Neural progenitor cell (in vitro differentiated cells): Measurements from ENCODE around the gene SERPINB6. TPM values are rescaled to one million over a fixed set of nuclear protein-coding genes. Genes with fewer than 3 reads are reported as not detected.
"Not testable (repeated sequence)": the region's sequence is repeated elsewhere in the genome, so short reads cannot be mapped to it uniquely, and the experiment has no call there.

ENCODE experiments used
- DNase-seq: peaks from one replicate; pipeline ENCODE4 v3.0.0-alpha.2; 2016; ENCODE audit warnings: low spot score
- H2AFZ ChIP-seq: fragments of 200-600 bp; sonication (generic); replicated peaks from 2 replicates; pipeline ENCODE4 v1.6.1; 2016; ENCODE audit warnings: antibody characterized with exemption
- H3F3A ChIP-seq: fragments of 200-600 bp; sonication (generic); 2 replicates; pipeline ENCODE4 v1.6.1; 2016; ENCODE audit warnings: antibody characterized with exemption, low read depth
- H3K27ac ChIP-seq: fragments of 200-600 bp; sonication (generic); 2 replicates; pipeline ENCODE4 v1.5.1; 2016; ENCODE audit warnings: mild to moderate bottlenecking
- H3K27me3 ChIP-seq: fragments of 200-600 bp; sonication (generic); 2 replicates; pipeline ENCODE4 v1.6.1; 2016; ENCODE audit warnings: mild to moderate bottlenecking, moderate library complexity
- H3K36me3 ChIP-seq: fragments of 200-600 bp; sonication (generic); 2 replicates; pipeline ENCODE4 v1.5.1; 2016
- H3K4me1 ChIP-seq: fragments of 200-600 bp; sonication (generic); 2 replicates; pipeline ENCODE4 v1.6.1; 2016; ENCODE audit warnings: mixed run types
- H3K4me2 ChIP-seq: fragments of 200-600 bp; sonication (generic); 2 replicates; pipeline ENCODE4 v1.6.1; 2016
- H3K4me3 ChIP-seq: fragments of 200-600 bp; sonication (generic); 2 replicates; pipeline ENCODE4 v1.5.1; 2016
- H3K79me2 ChIP-seq: fragments of 200-600 bp; sonication (generic); 2 replicates; pipeline ENCODE4 v1.6.1; 2016; ENCODE audit warnings: low read depth
- H3K9ac ChIP-seq: fragments of 200-600 bp; sonication (generic); 2 replicates; pipeline ENCODE4 v1.6.1; 2016
- H3K9me3 ChIP-seq: fragments of 200-600 bp; sonication (generic); 2 replicates; pipeline ENCODE4 v1.5.1; 2016; ENCODE audit warnings: low read depth
- H4K20me1 ChIP-seq: fragments of 200-600 bp; sonication (generic); 2 replicates; pipeline ENCODE4 v1.6.1; 2016; ENCODE audit warnings: low read depth
- H3K27ac Mint-ChIP-seq: 3 replicates; pipeline ENCODE4 v1.8.0; 2021; ENCODE audit warnings: mixed read lengths
- H3K27me3 Mint-ChIP-seq: 2 replicates; pipeline ENCODE4 v1.8.0; 2022; ENCODE audit warnings: low read depth, mild to moderate bottlenecking, inconsistent platforms, moderate library complexity, mixed read lengths; ENCODE audit not compliant: insufficient read depth
- H3K36me3 Mint-ChIP-seq: 3 replicates; pipeline ENCODE4 v1.8.0; 2021; ENCODE audit warnings: mixed read lengths
- H3K4me1 Mint-ChIP-seq: 3 replicates; pipeline ENCODE4 v1.8.0; 2021; ENCODE audit warnings: mixed read lengths
- H3K4me3 Mint-ChIP-seq: 3 replicates; pipeline ENCODE4 v1.8.0; 2021; ENCODE audit warnings: mild to moderate bottlenecking, moderate library complexity, mixed read lengths
- H3K9me3 Mint-ChIP-seq: 3 replicates; pipeline ENCODE4 v1.8.0; 2020; ENCODE audit warnings: mixed read lengths
- EZH2 ChIP-seq: fragments of 200-600 bp; sonication (generic); IDR thresholded peaks from 2 replicates; pipeline ENCODE4 v1.6.1; 2017; ENCODE audit warnings: antibody characterized with exemption, mild to moderate bottlenecking, moderate library complexity
- EZH2phosphoT487 ChIP-seq: fragments of 200-600 bp; sonication (generic); IDR thresholded peaks from 2 replicates; pipeline ENCODE4 v1.6.1; 2017; ENCODE audit warnings: antibody characterized with exemption
- total RNA-seq: library from RNA; depleted of rRNA; stranded (reverse); fragments of >200 nt; gene quantifications from 2 replicates; pipeline ENCODE4 v1.2.3, GENCODE V29; 2015; ENCODE audit warnings: low replicate concordance
- TF ChIP-seq, protein P1 (sequence below): fragments of 200-600 bp; sonication (generic); IDR thresholded peaks from 2 replicates; pipeline ENCODE4 v1.5.1; 2017; ENCODE audit warnings: antibody characterized with exemption, mild to moderate bottlenecking

The SERPINB6 gene
- total RNA-seq, 1 donor from 2014 or later = 13.3 TPM

DNA sequence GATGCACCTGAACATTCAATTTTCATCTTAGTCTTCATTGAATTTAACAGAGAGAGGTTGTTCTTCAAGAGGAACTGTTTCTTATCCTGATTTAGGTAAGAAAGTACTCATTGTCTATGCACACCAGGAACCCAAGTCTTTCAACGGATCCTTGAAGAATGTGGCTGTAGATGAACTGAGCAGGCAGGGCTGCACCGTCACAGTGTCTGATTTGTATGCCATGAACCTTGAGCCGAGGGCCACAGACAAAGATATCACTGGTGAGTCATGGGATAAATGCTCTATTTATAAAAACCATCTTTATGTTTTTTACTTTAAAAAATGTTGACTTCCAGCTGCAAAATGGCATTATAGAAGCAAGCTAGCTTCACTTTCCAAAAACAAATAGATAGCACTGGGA, 38.6 kb upstream of the SERPINB6 start:
- Mint-ChIP-seq H3K27me3 (no peaks in the 10 kb centered on the region), H3K27ac (no peak overlapping the region), H3K4me3 (no peak overlapping the region), H3K36me3 (peaks cover 79% of the 10 kb centered on the region), H3K4me1 (peaks cover 17% of the 10 kb centered on the region), H3K9me3 (peaks cover 37% of the 10 kb centered on the region)
- Histone ChIP-seq H2AFZ (no peak overlapping the region), H3K4me3 (no peak overlapping the region), H3K27ac (no peak overlapping the region), H3F3A (peaks cover 10% of the 10 kb centered on the region), H3K36me3 (peaks cover 12% of the 10 kb centered on the region), H3K9me3 (peaks cover 7% of the 10 kb centered on the region), H3K4me2 (no peak overlapping the region), H3K9ac (no peak overlapping the region), H3K27me3 (no peaks in the 10 kb centered on the region), H3K79me2 (no peaks in the 10 kb centered on the region), H4K20me1 (no peaks in the 10 kb centered on the region), H3K4me1 (peaks cover 14% of the 10 kb centered on the region)
- DNase-seq = no peak
- TF ChIP-seq, protein P1, sequence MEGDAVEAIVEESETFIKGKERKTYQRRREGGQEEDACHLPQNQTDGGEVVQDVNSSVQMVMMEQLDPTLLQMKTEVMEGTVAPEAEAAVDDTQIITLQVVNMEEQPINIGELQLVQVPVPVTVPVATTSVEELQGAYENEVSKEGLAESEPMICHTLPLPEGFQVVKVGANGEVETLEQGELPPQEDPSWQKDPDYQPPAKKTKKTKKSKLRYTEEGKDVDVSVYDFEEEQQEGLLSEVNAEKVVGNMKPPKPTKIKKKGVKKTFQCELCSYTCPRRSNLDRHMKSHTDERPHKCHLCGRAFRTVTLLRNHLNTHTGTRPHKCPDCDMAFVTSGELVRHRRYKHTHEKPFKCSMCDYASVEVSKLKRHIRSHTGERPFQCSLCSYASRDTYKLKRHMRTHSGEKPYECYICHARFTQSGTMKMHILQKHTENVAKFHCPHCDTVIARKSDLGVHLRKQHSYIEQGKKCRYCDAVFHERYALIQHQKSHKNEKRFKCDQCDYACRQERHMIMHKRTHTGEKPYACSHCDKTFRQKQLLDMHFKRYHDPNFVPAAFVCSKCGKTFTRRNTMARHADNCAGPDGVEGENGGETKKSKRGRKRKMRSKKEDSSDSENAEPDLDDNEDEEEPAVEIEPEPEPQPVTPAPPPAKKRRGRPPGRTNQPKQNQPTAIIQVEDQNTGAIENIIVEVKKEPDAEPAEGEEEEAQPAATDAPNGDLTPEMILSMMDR = no peak
- no peak for TF ChIP-seq EZH2phosphoT487
- no peak for TF ChIP-seq EZH2

DNA sequence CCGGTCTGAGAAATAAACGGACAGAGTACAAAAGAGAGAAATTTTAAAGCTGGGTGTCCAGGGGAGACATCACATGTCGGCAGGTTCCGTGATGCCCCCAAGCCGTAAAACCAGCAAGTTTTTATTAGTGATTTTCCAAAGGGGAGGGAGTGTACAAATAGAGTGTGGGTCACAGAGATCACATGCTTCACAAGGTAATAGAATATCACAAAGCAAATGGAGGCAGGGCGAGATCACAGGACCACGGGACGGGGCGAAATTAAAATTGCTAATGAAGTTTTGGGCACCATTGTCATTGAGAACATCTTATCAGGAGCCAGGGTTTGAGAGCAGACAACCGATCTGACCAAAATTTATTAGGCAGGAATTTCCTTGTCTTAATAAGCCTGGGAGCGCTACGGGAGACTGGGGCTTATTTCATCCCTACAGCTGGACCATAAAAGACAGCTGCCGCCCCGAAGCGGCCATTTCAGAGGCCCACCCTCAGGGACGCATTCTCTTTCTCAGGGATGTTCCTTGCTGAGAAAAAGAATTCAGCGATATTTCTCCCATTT, 37.4 kb upstream of the SERPINB6 start:
- H3K36me3 Mint-ChIP-seq = peaks cover 79% of the 10 kb centered on the region
- H3K4me3 Mint-ChIP-seq, H3K9me3 ChIP-seq, H4K20me1 ChIP-seq, H3K4me3 ChIP-seq, H3K27me3 ChIP-seq, DNase-seq, H3K9ac ChIP-seq, H3K27ac Mint-ChIP-seq, H3K79me2 ChIP-seq, H3K4me2 ChIP-seq, H2AFZ ChIP-seq, H3K27ac ChIP-seq, H3K27me3 Mint-ChIP-seq: not testable (repeated sequence)
- Histone ChIP-seq H3F3A (peaks cover 10% of the 10 kb centered on the region), H3K36me3 (peaks cover 12% of the 10 kb centered on the region), H3K4me1 (peaks cover 14% of the 10 kb centered on the region)
- peaks cover 17% of the 10 kb centered on the region for H3K4me1 Mint-ChIP-seq
- H3K9me3 Mint-ChIP-seq = peaks cover 37% of the 10 kb centered on the region

DNA sequence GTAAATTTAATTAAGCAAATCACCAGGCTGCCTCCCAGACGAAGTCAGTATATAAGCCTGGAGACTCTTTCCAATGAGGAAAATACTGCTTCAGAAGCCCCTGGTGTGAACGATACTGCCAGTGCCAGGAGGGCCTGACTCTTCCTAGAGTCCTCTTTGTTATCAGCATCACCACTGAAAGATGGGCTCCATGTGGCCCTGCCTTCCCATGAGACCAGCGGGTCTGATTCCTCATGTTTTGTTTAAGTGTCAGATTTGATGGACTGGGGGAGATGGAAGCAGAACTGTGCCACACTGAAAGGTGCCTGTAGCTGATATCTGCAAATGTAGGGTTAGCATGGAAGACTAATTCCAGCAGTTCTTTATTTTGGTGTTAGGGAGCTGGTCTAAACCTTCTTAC, 36.2 kb upstream of the SERPINB6 start:
- peaks cover 10% of the 10 kb centered on the region for H3K36me3 ChIP-seq
- Mint-ChIP-seq H3K27ac (no peak overlapping the region), H3K27me3 (peaks cover 2% of the 10 kb centered on the region), H3K4me3 (no peak overlapping the region), H3K4me1 (peaks cover 23% of the 10 kb centered on the region), H3K9me3 (peaks cover 32% of the 10 kb centered on the region), H3K36me3 (peaks cover 72% of the 10 kb centered on the region)
- DNase-seq = no peak
- peaks cover 14% of the 10 kb centered on the region for H3K4me1 ChIP-seq
- no peak overlapping the region for H3K9ac ChIP-seq
- H3F3A ChIP-seq = peaks cover 10% of the 10 kb centered on the region
- no peak overlapping the region for H2AFZ ChIP-seq
- peaks cover 7% of the 10 kb centered on the region for H3K9me3 ChIP-seq
- no peaks in the 10 kb centered on the region for H3K79me2 ChIP-seq
- TF ChIP-seq EZH2 = no peak
- H3K4me2 ChIP-seq = no peak overlapping the region
- H3K4me3 ChIP-seq = no peak overlapping the region
- H3K27ac ChIP-seq = no peak overlapping the region
- H4K20me1 ChIP-seq = no peaks in the 10 kb centered on the region
- no peaks in the 10 kb centered on the region for H3K27me3 ChIP-seq

DNA sequence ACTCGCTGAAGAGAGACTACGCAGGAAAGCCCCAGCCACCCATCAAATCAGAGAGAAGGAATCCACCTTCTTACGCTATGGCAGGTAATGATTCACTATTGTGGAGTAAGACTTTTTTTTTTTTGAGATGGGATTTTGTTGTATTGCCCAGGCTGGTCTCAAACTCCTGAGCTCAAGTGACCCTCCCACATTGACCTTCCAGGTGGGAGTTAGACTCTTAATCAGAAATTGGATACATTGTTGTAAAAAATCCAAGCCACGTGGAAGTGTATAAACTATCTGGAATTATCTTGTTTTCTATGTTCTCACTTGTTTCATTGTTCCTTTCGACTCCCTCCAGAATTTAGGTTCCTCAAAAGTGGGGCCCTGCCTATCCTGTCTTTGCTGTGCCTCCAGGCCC, 35.1 kb upstream of the SERPINB6 start:
- Histone ChIP-seq H3K4me3 (no peak overlapping the region), H3K4me1 (peaks cover 14% of the 10 kb centered on the region), H3K79me2 (no peaks in the 10 kb centered on the region), H4K20me1 (no peaks in the 10 kb centered on the region), H3K27ac (no peak overlapping the region), H2AFZ (no peak overlapping the region), H3K27me3 (no peaks in the 10 kb centered on the region), H3K36me3 (peaks cover 6% of the 10 kb centered on the region), H3K9ac (no peak overlapping the region), H3F3A (peaks cover 10% of the 10 kb centered on the region), H3K4me2 (no peak overlapping the region), H3K9me3 (peaks cover 6% of the 10 kb centered on the region)
- Mint-ChIP-seq H3K4me1 (peaks cover 29% of the 10 kb centered on the region), H3K36me3 (peaks cover 64% of the 10 kb centered on the region), H3K27ac (no peak overlapping the region), H3K9me3 (peaks cover 23% of the 10 kb centered on the region), H3K27me3 (peaks cover 2% of the 10 kb centered on the region), H3K4me3 (no peak overlapping the region)
- no peak for DNase-seq
- TF ChIP-seq EZH2 (no peak), EZH2phosphoT487 (no peak)
- TF ChIP-seq, protein P1 = no peak
